GM12891 (cell line): ENCODE results near the gene TUBB8. TPM values are rescaled to one million over a fixed set of nuclear protein-coding genes. Genes with fewer than 3 reads are reported as not detected.

ENCODE experiments used
- DNase-seq: peaks from one replicate; pipeline ENCODE4 v3.0.0; 2011; ENCODE audit warnings: low spot score; ENCODE audit not compliant: insufficient read length
- FAIRE-seq: peaks from 2 replicates; lab custom pipeline; 2011; peaks lifted over from hg19 to GRCh38; lab: Jason Lieb, UNC
- PAX5 ChIP-seq: IDR thresholded peaks from 2 replicates; pipeline ENCODE4 v1.6.1; 2011; ENCODE audit warnings: low read length, moderate library complexity, mild to moderate bottlenecking; ENCODE audit not compliant: insufficient read depth, severe bottlenecking
- POLR2A ChIP-seq: IDR thresholded peaks from 2 replicates; pipeline ENCODE4 v1.6.1; 2011; ENCODE audit warnings: low read depth, low read length, control low read depth
- POLR2AphosphoS5 ChIP-seq: IDR thresholded peaks from 2 replicates; pipeline ENCODE4 v1.6.1; 2011; ENCODE audit warnings: low read depth, low read length, control low read depth
- POU2F2 ChIP-seq: IDR thresholded peaks from 2 replicates; pipeline ENCODE4 v1.6.1; 2011; ENCODE audit warnings: low read depth, mild to moderate bottlenecking, control low read depth, low read length, moderate library complexity
- SPI1 ChIP-seq: IDR thresholded peaks from 2 replicates; pipeline ENCODE4 v1.6.1; 2011; ENCODE audit warnings: low read depth, low read length, control low read depth
- TAF1 ChIP-seq: IDR thresholded peaks from 2 replicates; pipeline ENCODE4 v1.6.1; 2011; ENCODE audit warnings: low read depth, low read length, control low read depth
- polyA plus RNA-seq: library from polyadenylated mRNA; unstranded; fragments of >200 nt; gene quantifications from one replicate; pipeline ENCODE4 v1.2.1, GENCODE V29; 2012; ENCODE audit warnings: low read depth, missing spikeins, inconsistent platforms; ENCODE audit not compliant: missing spikeins

Gene TUBB8
- polyA plus RNA-seq = 0.06 TPM

DNA sequence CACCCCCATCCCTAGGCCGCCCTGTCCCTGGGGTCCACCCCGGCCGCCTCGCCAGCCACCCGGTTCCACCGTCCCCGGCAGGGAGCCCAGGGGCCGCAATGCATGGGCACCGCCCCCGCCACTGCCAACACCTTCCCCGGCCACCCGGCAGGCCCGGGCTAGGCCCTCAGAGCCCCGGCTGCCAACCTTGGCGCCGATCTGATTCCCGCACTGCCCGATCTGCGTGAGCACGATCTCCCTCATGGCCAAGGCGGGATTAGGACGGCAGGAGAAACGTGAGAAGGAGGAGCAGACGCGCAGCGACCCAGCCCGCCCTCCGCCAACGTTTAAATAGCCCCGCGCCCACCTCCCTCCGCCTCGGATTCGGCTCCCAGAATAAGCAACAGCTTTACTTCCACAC is at the start of gene TUBB8:
TSS of gene TUBB8 (minus strand) at position 301 of the 400 bp plus-strand sequence. CDS start at position 243, 58 bp downstream.
- DNase-seq (no peak), FAIRE-seq (no peak)

DNA sequence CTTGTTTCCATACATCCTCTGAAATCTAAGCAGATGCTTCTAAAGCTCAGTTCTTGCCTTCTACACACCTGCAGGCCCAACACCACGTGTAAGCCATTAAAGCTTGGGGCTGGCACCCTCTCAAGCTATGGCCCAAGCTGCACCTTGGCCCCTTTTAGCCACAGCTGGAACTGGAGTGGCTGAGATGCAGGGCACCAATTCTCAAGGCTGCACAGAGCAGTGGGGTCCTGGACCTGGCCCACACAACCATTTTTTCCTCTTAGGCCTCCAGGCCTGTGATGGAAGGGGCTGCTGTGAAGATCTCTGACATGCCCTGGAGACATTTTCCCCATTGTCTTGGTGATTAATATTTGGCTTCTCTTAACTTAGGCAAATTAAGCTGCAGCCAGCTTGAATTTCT is 47.4 kb upstream of the TUBB8 start:
- DNase-seq = no peak
- FAIRE-seq = no peak
- TF ChIP-seq SPI1 = no peak
- no peak for TF ChIP-seq POLR2A
- no peak for TF ChIP-seq POU2F2
- no peak for TF ChIP-seq PAX5
- no peak for TF ChIP-seq POLR2AphosphoS5
- TF ChIP-seq TAF1 = no peak

More for the DNA sequence above, at the start of gene TUBB8:
- TF ChIP-seq TAF1 = no peak
- TF ChIP-seq PAX5 = no peak
- no peak for TF ChIP-seq POLR2AphosphoS5
- no peak for TF ChIP-seq SPI1
- no peak for TF ChIP-seq POU2F2
- no peak for TF ChIP-seq POLR2A

DNA sequence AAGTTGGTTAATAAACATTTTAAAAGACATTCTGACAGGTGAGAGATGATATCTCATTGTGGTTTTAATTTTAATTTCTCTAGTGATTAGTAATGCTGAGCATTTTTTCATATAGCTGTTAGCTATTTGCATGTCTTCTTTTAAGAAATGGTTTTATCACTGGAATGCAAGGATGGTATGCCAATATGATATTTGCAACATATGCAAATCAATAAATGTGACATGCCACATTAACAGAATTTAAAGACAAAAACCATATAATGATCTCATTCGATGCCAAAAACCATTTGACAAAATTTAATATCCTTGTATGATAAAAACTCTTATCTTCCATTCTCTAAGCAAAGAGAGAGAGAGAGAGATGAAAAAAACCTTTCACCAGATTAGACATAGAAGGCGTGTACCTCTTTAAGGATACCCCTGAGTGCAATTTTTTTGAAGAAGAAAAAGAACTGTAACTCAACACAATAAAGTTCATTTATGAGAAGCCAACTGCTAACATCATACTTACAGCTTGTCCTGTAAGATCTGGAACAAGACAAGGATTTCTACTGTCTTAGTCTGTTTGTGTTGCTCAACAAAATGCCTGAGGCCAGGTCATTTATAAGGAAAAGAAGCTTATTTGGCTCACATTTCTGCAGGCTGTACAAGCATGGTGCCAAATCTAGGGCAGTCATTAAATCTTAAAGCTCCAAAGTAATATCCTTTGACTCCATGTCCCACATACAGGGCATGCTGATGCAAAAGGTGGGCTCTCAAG is 46.4 kb upstream of the TUBB8 start:
- TF ChIP-seq POLR2A (no peak), PAX5 (no peak), TAF1 (no peak), POLR2AphosphoS5 (no peak), POU2F2 (no peak), SPI1 (no peak)
- FAIRE-seq (no peak), DNase-seq (no peak)

DNA sequence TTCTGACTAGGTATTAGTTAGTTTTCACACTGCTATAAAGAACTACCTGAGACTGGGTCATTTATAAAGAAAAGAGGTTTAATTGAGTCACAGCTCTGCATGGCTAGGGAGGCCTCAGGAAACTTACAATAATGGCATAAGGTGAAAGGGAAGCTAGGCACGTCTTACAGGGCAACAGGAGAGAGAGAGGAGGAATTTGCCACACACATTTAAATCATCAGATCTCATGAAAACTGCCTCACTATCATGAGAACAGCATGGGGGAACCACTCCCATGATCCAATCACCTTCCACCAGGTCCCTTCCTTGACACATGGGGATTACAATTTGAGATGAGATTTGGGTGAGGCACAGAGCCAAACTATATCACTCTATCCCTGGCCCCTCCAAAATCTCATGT is 45.5 kb upstream of the TUBB8 start:
- TF ChIP-seq POU2F2 (no peak), SPI1 (no peak), POLR2AphosphoS5 (no peak), PAX5 (no peak), POLR2A (no peak), TAF1 (no peak)
- FAIRE-seq = no peak

DNA sequence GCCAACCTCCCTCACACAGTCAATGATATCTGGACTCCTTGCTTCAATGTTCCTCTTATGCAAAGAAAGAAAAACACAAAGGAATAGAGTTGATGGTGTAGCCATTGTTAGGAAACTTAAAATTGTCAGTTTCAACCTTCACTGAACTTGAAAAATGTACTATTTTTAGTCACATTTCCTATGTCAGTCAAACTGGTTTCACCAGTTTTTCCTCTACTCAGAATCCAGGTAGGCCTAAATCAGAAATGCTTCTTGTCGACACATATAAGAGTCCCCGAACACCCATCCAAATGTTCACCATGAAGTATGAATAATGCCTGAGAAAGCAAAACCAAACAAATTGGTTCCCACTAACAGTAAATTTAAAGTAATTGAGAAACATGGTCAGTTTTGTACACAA is 43.8 kb upstream of the TUBB8 start:
- DNase-seq (no peak), FAIRE-seq (no peak)
- TF ChIP-seq SPI1 (no peak), PAX5 (no peak), POU2F2 (no peak), TAF1 (no peak), POLR2AphosphoS5 (no peak), POLR2A (no peak)

More for the DNA sequence above, 45.5 kb upstream of the TUBB8 start:
- no peak for DNase-seq

DNA sequence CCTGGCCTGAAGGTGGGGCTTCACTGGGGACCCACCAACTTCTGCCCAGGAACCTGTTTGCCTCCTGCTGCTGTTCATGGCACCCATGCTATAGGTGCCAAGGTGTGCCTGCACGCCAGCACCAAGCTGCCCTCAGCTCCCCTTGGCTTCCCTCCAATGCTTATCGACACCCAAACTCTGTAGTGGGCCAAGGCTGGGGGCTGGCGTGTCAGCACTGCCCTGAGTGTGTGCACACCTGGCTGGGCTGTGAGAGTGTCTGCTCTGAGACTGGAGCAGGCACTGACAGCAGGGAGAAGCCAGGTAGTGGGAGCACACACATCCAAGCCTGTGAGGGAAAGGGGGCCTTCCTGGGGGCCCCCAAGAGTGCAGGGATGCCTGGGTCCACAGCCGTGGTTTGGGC is 43.1 kb upstream of the TUBB8 start:
- TF ChIP-seq TAF1 (no peak), POLR2A (no peak), POLR2AphosphoS5 (no peak), POU2F2 (no peak), PAX5 (no peak), SPI1 (no peak)
- DNase-seq (no peak), FAIRE-seq (no peak)

DNA sequence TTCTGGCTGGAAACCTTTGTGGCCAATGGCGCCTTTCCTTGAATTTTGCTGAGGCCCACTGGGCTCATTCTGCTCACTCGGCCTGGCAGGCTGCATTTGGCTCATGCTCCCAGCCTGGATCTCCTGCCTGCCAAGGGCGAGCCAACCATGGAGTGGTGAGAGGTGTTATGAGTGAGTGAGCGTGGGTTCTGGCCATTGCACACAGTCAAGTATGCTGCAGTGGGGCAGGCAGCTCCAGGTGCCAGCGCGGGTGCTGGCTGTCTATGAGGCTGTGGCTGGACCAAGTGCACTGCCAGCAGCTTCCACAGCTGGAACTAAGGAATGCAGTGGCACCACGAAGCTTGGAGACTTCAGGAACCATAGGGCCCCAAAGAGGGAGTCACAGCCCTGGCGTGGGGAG is 42.2 kb upstream of the TUBB8 start:
- FAIRE-seq (no peak), DNase-seq (no peak)
- no peak for TF ChIP-seq SPI1
- TF ChIP-seq POLR2A = no peak
- TF ChIP-seq PAX5 = no peak
- TF ChIP-seq POU2F2 = no peak
- no peak for TF ChIP-seq TAF1
- no peak for TF ChIP-seq POLR2AphosphoS5

DNA sequence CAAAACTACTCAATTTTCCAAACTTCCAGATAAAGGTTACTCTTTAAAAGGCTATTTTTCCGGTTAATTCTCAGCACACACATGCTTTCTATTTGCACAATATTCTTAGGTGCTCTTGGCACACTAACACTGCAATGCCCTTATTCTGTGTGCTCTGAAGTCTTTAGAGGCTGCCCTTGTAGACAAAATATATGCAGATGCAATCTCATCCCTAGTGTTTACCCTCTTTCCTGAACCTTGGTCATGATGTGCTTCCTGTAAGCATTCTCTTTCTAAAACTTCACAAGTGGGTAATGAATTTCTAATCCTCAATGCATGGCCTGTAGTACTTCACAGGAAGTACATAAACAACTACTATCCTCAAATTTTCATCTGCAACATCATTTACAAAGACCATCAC is 41.1 kb upstream of the TUBB8 start:
- DNase-seq (no peak), FAIRE-seq (no peak)
- TF ChIP-seq POLR2AphosphoS5 (no peak), PAX5 (no peak), TAF1 (no peak), POLR2A (no peak), POU2F2 (no peak), SPI1 (no peak)

DNA sequence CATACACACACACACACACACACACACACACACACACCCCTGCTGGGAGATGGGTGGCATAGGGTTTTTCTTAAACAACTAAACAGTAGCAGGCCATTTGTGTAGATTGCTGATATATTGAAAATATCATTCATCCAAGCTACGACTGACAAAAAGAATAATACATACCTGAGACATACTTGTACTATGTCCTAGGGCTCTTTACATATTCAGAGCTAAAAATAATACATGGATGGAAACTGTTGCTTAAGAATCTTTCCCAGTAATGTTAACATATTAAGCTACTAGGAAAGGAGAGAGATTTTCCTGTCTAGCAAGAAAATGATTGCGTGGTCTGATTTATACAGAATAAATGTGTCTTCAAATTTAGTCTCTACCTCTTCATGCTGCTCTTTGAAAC is 40.2 kb upstream of the TUBB8 start:
- no peak for DNase-seq
- no peak for TF ChIP-seq POLR2A
- no peak for TF ChIP-seq TAF1
- no peak for TF ChIP-seq SPI1
- TF ChIP-seq POU2F2 = no peak
- TF ChIP-seq POLR2AphosphoS5 = no peak
- TF ChIP-seq PAX5 = no peak
- FAIRE-seq = no peak

DNA sequence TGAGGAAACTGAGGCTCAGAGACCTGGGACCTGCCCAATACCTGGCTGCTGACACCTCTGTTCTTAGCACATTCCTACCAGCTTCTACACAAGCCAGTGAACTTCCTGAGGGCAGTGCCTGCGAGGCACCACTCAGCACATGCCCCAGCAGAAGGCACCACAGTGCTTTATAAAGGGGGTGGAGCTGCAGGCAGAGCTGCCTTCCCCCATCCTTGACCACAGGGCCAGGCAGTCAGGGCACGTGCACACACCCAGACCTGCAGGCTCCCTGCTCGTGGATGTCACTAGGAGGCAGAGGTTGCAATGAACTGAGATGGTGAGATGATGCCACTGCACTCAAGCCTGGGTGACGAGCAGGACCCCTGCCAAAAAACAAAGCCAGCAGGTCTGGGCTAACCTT is 39.2 kb upstream of the TUBB8 start:
- DNase-seq (no peak), FAIRE-seq (no peak)
- no peak for TF ChIP-seq POLR2A
- TF ChIP-seq TAF1 = no peak
- no peak for TF ChIP-seq PAX5
- no peak for TF ChIP-seq POU2F2
- no peak for TF ChIP-seq SPI1
- no peak for TF ChIP-seq POLR2AphosphoS5
